ENCODE measurements around the gene GAB2. TPM values are rescaled to one million over a fixed set of nuclear protein-coding genes. Genes with fewer than 3 reads are reported as not detected.

GAB2 gene
- total RNA-seq, 4 donors from 2014 or later: 8.1 to 18.1 (median 13.4) TPM

GRCh38 chr11:78432956-78433355 is 15.3 kb upstream of the GAB2 start:
- no peaks in the 10 kb centered on the region for H3K36me3 ChIP-seq
- DNase-seq: no peak
- no peaks in the 10 kb centered on the region for H3K27me3 ChIP-seq
- no peak for TF ChIP-seq POLR2A (IDR thresholded peaks at IDR 0.05)
- no peak for TF ChIP-seq CTCF (IDR thresholded peaks at IDR 0.05)
- H3K4me1 ChIP-seq: peaks cover 0 to 7% of the 10 kb centered on the region in 2 donors
- no peaks in the 10 kb centered on the region for H3K9me3 ChIP-seq
- H3K27ac ChIP-seq: no peak overlapping the region
- 75 to 91% methylated on average over 1 of the region's 1 CpG for WGBS, 2 donors
- intact Hi-C loops (cut with DNase I): no loop called here
- H3K4me3 ChIP-seq (replicated peaks in 1 of 3): no peak overlapping the region

- Histone ChIP-seq H3K4me1 (peaks cover 0 to 7% of the 10 kb centered on the region in 2 donors), H3K36me3 (no peaks in the 10 kb centered on the region), H3K27me3 (no peaks in the 10 kb centered on the region), H3K9me3 (no peaks in the 10 kb centered on the region), H3K4me3 (replicated peaks in 1 of 3) (no peak overlapping the region), H3K27ac (no peak overlapping the region)
- intact Hi-C loops (cut with DNase I): no loop called here
- peak in 1 of 2 donors; percentile 18 for DNase-seq
- no peak for TF ChIP-seq POLR2A (IDR thresholded peaks at IDR 0.05)
- TF ChIP-seq CTCF (IDR thresholded peaks at IDR 0.05): peak in 4 of 6 experiments; percentile 14 to 42 (median 28)
- WGBS, 2 donors: 80 to 88% methylated on average over 4 of the region's 4 CpGs
Observed at GRCh38 chr11:78432058-78432515, 14.5 kb upstream of the GAB2 start.

GRCh38 chr11:78429660-78430059 is 12.0 kb upstream of the GAB2 start:
- intact Hi-C loops (cut with DNase I): loop anchor here (10.0 kb wide), 1 partner anchor 345 kb away; no protein-coding TSS in a partner anchor
- WGBS, 2 donors: 67 to 77% methylated on average over 4 of the region's 4 CpGs
- Histone ChIP-seq H3K27me3 (no peaks in the 10 kb centered on the region), H3K9me3 (no peaks in the 10 kb centered on the region), H3K4me3 (replicated peaks in 1 of 3) (no peak overlapping the region), H3K4me1 (peaks cover 0 to 7% of the 10 kb centered on the region in 2 donors), H3K27ac (no peak overlapping the region), H3K36me3 (no peaks in the 10 kb centered on the region)
- TF ChIP-seq POLR2A (IDR thresholded peaks at IDR 0.05): no peak
- no peak for TF ChIP-seq CTCF (IDR thresholded peaks at IDR 0.05)
- DNase-seq: no peak

GRCh38 chr11:78429209-78429608 is 11.6 kb upstream of the GAB2 start:
- no peaks in the 10 kb centered on the region for H3K36me3 ChIP-seq
- no peak for TF ChIP-seq POLR2A (IDR thresholded peaks at IDR 0.05)
- H3K9me3 ChIP-seq: no peaks in the 10 kb centered on the region
- no peak overlapping the region for H3K4me3 ChIP-seq (replicated peaks in 1 of 3)
- H3K27me3 ChIP-seq: no peaks in the 10 kb centered on the region
- H3K4me1 ChIP-seq: peaks cover 0 to 7% of the 10 kb centered on the region in 2 donors
- DNase-seq: no peak
- H3K27ac ChIP-seq: no peak overlapping the region
- intact Hi-C loops (cut with DNase I): loop anchor here (10.0 kb wide), 1 partner anchor 344 kb away; no protein-coding TSS in a partner anchor

GRCh38 chr11:78428773-78429172 is 11.2 kb upstream of the GAB2 start:
- Histone ChIP-seq H3K4me1 (peaks cover 0 to 7% of the 10 kb centered on the region in 2 donors), H3K4me3 (replicated peaks in 1 of 3) (no peak overlapping the region), H3K27ac (no peak overlapping the region), H3K36me3 (no peaks in the 10 kb centered on the region), H3K27me3 (no peaks in the 10 kb centered on the region), H3K9me3 (no peaks in the 10 kb centered on the region)
- DNase-seq: no peak
- intact Hi-C loops (cut with DNase I): loop anchor here (10.0 kb wide), 1 partner anchor 344 kb away; no protein-coding TSS in a partner anchor
- TF ChIP-seq POLR2A (IDR thresholded peaks at IDR 0.05): no peak
- TF ChIP-seq CTCF (IDR thresholded peaks at IDR 0.05): no peak
- WGBS, 2 donors: 95 to 96% methylated on average over 3 of the region's 3 CpGs

All from thyroid gland (tissue), 4 donors.